GM18909 (cell line): ENCODE measurements around the gene ELOVL6.

Source experiments
- ATAC-seq: cut with Tn5 transposase; IDR thresholded peaks from one replicate; pipeline ENCODE4 v1.9.1; 2021; ENCODE audit warnings: mild to moderate bottlenecking; ENCODE audit not compliant: unreplicated experiment, poor library complexity

The ELOVL6 gene

DNA sequence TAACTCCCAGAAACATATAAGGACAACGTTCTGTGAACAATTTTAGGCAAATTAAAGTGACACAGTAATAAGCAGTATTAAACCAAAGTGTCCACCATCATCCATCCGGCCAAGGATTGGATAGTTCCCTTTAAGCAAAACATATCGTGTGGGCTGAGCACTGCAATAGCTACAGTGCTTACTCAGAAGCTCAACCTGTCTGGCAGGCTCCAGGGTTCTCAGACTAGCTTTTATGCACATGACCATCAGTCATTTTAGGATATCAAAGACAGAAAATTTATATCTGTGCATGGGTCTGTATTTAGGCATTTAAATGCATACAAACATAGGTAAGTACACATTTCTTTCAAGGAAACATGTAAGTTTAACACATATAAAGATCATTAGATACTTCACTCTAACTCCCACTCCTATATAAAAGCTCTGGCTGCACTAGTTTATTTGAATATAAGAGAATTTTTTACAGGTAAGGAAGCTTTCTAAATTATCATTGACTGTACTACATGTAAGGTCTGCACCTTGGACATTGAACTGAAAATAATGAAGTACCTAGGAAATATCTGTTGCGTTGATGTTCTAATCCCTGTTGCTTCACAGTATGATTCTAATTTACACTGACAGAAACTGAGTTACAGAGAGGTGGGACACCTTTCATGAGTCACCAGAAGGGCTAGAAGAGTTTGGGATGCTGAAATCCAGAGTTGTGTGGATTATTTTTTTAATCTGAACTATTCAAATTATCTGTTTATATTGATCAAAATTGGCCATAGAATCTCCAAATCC lies 67.6 kb downstream of the ELOVL6 start:
- no peak for ATAC-seq

DNA sequence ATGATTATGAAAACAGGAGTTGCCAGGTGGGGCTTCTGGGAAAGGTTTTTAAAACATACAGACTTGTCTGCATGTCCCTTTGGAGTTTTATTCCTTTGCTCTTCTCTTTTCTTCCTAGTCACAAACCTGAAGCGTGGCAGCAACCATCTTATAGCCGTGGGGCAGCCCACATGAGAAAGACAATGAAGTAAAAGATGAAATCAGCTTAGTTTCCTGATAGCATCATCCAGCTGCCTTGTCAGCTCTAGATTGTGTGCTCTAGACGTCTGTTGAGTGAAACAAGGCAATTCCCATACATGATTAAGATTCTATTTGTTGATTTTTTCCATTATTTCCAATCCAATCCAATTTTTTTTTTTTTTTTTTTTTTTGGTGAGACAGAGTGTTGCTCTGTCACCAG lies 68.9 kb downstream of the ELOVL6 start:
- ATAC-seq: no peak

- no peak for ATAC-seq
Measured at GRCh38 chr4:110128472-110128919, 69.9 kb downstream of the ELOVL6 start.

GRCh38 chr4:110128029-110128428 lies 70.4 kb downstream of the ELOVL6 start:
- no peak for ATAC-seq

GRCh38 chr4:110124711-110125110 lies 73.7 kb downstream of the ELOVL6 start:
- no peak for ATAC-seq

DNA sequence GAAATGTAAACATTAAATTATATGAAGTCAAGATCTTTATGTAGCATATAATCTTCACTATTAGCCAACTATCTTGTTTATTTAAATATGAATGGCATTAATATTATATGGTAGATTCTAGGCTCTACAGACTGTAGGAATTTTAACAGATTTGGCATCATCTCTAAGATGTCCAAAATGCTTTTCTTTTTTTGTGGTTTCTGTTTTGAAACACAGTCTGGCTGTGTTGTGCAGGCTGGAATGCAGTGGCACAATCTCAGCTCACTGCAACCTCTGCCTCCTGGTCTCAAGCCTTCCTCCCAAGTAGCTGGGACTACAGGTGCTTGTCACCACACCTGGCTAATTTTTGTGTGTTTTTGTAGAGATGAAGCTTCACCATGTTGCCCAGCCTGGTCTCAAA lies 76.2 kb downstream of the ELOVL6 start:
- no peak for ATAC-seq

- ATAC-seq: no peak
Measured at GRCh38 chr4:110120506-110120905, 77.9 kb downstream of the ELOVL6 start.

DNA sequence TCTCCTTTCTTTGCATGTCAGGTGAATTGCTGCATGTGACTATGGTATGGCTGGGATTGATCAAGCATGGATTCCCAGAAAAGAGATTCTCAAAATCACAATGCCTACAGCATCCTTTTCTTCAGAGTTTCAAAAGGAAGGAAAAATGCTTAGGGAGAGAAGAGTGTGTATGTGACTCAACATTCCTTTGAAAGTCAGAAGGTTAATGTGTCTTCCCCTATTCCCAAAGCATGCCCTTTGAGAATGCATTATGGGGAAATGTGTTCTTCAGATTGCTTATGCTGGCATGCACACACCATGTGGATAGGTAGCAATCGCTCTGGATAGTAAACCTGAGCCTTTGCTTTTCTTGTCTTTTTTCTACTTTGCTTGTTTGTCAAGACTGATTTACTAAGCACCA lies 78.5 kb downstream of the ELOVL6 start:
- no peak for ATAC-seq

DNA sequence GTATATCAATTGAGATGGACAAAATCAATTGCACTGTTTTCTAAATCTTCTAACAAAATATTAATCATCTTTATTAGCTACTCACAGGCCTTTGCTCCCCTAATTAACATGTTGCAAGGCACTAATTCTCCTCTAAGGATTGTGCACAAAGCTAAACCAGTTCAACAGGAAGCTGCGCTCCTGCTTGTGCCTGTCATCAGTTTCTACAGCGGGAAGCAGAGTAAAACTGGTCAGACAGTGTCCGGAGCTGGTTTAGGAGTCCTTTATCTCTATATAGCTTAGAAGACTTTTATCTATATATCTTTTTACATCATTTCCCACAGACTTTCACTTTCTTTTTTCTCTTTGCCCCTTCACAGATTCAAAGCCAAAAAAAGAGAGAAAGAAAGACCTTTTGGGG lies 79.1 kb downstream of the ELOVL6 start:
- no peak for ATAC-seq

DNA sequence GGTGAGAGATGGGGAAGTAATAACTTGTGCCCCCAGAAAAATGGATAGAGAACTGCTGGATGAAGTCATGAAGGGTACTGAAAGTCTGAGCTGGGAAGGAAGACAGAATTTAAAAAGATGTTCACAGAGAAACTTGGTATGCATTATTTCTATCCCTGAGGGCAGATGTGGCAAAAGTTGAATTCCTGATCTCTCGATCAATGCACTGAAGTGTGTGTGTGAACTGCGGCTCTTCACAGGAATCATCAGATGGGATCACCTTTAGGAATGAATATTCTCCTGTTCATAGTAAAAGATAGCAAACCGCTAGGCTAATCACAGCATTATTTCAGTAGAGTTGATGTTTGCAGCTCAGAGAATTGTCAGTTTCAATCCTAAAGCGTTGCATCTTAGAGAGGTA lies 86.4 kb downstream of the ELOVL6 start:
- ATAC-seq: no peak

GRCh38 chr4:110109455-110109854 lies 89.0 kb downstream of the ELOVL6 start:
- no peak for ATAC-seq

DNA sequence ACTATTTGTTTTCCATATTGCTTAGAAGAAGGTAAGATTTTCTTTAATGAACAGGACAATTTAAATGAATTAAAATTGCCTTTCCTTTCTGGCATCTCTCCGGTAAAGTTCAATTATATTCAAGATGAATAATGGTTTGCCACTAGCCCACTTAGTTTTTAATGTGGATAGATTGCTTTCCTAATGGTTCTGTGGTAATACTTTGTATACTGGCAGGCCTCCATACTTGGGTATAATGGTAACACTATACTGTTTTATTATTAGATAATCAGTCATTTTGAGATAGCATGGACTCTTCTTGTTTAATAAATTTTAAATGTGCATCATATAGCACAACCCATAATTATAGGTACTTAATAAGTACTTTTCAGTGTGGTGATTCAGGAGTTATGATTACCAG lies 89.5 kb downstream of the ELOVL6 start:
- ATAC-seq: no peak

DNA sequence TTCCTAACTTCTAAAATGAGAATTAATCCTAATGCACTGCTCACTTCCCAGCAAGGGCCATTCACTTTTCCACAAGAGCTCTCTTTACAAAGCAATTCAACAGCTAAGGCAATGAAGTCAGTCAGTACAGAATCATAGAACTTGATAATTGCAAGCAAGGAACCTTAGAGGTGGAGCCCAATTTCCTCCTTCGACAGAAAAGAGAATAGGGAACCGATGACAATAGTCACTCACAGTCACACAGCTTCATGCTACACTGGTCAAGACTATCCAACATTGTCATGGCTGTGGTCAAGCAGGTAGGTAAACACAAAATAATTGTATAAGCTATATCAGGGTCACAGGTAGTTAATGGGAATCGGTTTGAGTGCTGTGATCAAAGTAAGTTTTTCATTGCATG lies 90.0 kb downstream of the ELOVL6 start:
- peak; percentile 86 for ATAC-seq

DNA sequence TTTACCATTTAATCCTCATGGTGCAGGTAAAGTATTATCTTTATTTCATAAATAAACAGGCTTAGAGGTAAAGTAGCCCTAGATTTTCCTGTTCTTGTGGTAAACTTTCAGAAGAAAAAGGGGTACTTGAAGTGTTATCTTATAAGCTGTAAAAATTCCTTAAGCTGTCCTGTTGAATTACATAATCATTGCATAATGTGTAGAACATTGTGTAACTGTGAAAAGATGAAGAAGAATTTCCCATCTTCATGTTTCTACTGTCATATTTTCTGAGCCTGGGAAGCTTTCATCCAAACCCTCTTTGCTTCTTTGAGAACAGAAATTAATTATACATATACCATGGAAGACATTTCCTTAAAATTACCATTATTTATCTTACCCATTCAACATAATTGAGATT lies 90.5 kb downstream of the ELOVL6 start:
- ATAC-seq: no peak

- ATAC-seq: peak; percentile 72
Measured at GRCh38 chr4:110106931-110107296, 91.5 kb downstream of the ELOVL6 start.

DNA sequence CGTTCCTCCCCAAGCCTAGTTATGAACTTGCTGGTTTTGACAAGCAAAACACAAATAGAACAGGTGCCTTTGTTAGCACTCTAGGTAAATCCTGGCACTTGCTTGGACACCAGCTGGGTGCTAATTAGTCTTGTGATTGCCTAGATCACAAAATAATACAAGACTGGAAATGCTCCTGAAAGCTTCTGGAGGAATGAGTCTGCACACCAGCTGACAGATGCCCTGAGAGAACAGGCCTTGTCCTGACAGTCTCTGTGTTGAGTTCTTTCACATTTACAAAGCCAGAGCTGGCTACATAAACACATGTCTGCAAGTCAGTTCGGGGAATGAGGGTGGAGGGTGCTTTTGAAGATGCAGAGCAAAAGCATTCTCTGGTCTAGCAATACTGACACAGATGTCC lies 93.8 kb downstream of the ELOVL6 start:
- no peak for ATAC-seq

GRCh38 chr4:110099638-110100037 lies 98.8 kb downstream of the ELOVL6 start:
- ATAC-seq: no peak

GRCh38 chr4:110096405-110096804 lies 102.0 kb downstream of the ELOVL6 start:
- no peak for ATAC-seq

DNA sequence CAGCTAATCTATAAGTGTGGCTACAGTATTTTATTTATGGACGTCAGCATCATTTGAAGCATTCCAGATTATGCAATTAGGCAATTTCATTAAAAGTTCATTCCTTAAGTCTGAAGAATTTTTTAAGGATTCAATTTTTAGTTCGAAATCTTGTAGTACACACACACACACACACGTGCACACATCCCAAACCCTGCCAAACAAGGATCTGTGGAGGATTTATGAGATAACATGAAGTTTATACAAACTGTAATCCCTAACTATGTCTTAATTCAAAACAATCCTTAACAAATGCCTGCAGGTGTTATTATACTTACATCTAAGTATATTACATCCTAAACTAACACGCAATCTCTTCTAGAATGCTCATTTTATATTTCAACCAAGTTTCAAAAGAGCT lies 105.8 kb downstream of the ELOVL6 start:
- no peak for ATAC-seq

DNA sequence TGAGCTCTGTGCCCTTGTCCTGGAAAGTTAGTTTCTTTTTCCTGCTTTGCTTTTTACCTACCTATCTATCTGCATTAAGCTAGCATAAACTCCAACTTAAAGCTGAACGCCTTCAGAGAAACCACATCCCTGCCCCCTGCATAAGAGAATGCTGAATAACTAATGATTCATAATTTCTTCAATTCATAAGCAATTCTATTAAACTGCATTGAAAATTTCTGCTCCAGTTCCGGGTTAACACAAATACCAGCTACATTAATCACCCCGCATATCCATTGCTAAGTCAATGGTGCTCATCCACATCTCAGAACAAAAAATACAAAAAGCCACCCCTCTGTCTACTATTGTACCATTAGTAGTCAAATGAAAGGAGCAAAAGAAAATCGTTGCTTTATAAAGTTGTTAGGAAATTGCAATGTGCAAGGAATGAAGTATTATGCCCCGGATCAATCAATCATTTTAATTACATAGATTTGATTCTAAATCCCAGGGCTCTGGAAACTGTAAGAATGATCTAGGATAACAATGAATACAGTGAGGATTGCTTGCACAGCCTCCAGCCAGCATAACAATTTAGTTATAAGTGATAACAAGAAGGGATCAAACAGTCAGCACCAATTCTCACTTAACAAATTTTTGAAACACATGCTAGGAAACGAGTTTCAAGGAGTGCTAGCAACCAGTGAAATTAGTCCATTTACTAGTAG lies 106.8 kb downstream of the ELOVL6 start:
- no peak for ATAC-seq

GRCh38 chr4:110088670-110089069 lies 109.7 kb downstream of the ELOVL6 start:
- ATAC-seq: peak; percentile 64
